ENCODE measurements around the gene NEGR1.

Gene NEGR1

GRCh38 chr1:71706029-71706671 is 576.2 kb downstream of the NEGR1 start:
- no peaks in the 10 kb centered on the region for H3K36me3 ChIP-seq (ENCODE audit: insufficient read depth)
- H4K20me1 ChIP-seq (ENCODE audit: insufficient read depth), result no peaks in the 10 kb centered on the region
- no peak overlapping the region for H2AFZ ChIP-seq (ENCODE audit: low read depth)
- H3K79me2 ChIP-seq (ENCODE audit: insufficient read depth, low read depth), result no peaks in the 10 kb centered on the region
- TF ChIP-seq CTCF (conservative IDR thresholded peaks at IDR 0.05; ENCODE audit: low read depth, low read length), result no peak
- no peak overlapping the region for H3K27ac ChIP-seq
- H3K9ac ChIP-seq, result no peak overlapping the region
- no peaks in the 10 kb centered on the region for H3K4me1 ChIP-seq (ENCODE audit: low read depth, poor library complexity, severe bottlenecking)
- no peak overlapping the region for H3K4me2 ChIP-seq
- no peak overlapping the region for H3K4me3 ChIP-seq (IDR thresholded peaks at IDR 0.05; ENCODE audit: insufficient read depth, low read depth, low read length)
- H3K27me3 ChIP-seq (ENCODE audit: insufficient read depth, low read depth), result no peaks in the 10 kb centered on the region

- Histone ChIP-seq H3K4me1 (ENCODE audit: low read depth, poor library complexity, severe bottlenecking) (no peaks in the 10 kb centered on the region), H3K79me2 (ENCODE audit: insufficient read depth, low read depth) (no peaks in the 10 kb centered on the region), H3K27me3 (ENCODE audit: insufficient read depth, low read depth) (no peaks in the 10 kb centered on the region), H3K27ac (no peak overlapping the region), H4K20me1 (ENCODE audit: insufficient read depth) (no peaks in the 10 kb centered on the region), H2AFZ (ENCODE audit: low read depth) (no peak overlapping the region), H3K4me2 (no peak overlapping the region), H3K36me3 (ENCODE audit: insufficient read depth) (no peaks in the 10 kb centered on the region), H3K4me3 (IDR thresholded peaks at IDR 0.05; ENCODE audit: insufficient read depth, low read depth, low read length) (no peak overlapping the region), H3K9ac (no peak overlapping the region)
- no peak for TF ChIP-seq CTCF (conservative IDR thresholded peaks at IDR 0.05; ENCODE audit: low read depth, low read length)
These were observed 584.2 kb downstream of the NEGR1 start for GRCh38 chr1:71698186-71698585.

GRCh38 chr1:71695821-71696220 is 586.5 kb downstream of the NEGR1 start:
- Histone ChIP-seq H3K79me2 (ENCODE audit: insufficient read depth, low read depth) (no peaks in the 10 kb centered on the region), H2AFZ (ENCODE audit: low read depth) (no peak overlapping the region), H3K9ac (no peak overlapping the region), H3K36me3 (ENCODE audit: insufficient read depth) (no peaks in the 10 kb centered on the region), H3K27me3 (ENCODE audit: insufficient read depth, low read depth) (no peaks in the 10 kb centered on the region), H3K4me3 (IDR thresholded peaks at IDR 0.05; ENCODE audit: insufficient read depth, low read depth, low read length) (no peak overlapping the region), H3K4me2 (no peak overlapping the region), H3K27ac (no peak overlapping the region), H4K20me1 (ENCODE audit: insufficient read depth) (no peaks in the 10 kb centered on the region), H3K4me1 (ENCODE audit: low read depth, poor library complexity, severe bottlenecking) (no peaks in the 10 kb centered on the region)
- TF ChIP-seq CTCF (conservative IDR thresholded peaks at IDR 0.05; ENCODE audit: low read depth, low read length), result no peak

GRCh38 chr1:71695084-71695483 is 587.3 kb downstream of the NEGR1 start:
- no peak for TF ChIP-seq CTCF (conservative IDR thresholded peaks at IDR 0.05; ENCODE audit: low read depth, low read length)
- Histone ChIP-seq H3K4me3 (IDR thresholded peaks at IDR 0.05; ENCODE audit: insufficient read depth, low read depth, low read length) (no peak overlapping the region), H3K79me2 (ENCODE audit: insufficient read depth, low read depth) (no peaks in the 10 kb centered on the region)

More at GRCh38 chr1:71695084-71695483, 587.3 kb downstream of the NEGR1 start:
- Histone ChIP-seq H3K4me1 (ENCODE audit: low read depth, poor library complexity, severe bottlenecking) (no peaks in the 10 kb centered on the region), H3K27ac (no peak overlapping the region), H3K27me3 (ENCODE audit: insufficient read depth, low read depth) (no peaks in the 10 kb centered on the region), H3K4me2 (no peak overlapping the region), H4K20me1 (ENCODE audit: insufficient read depth) (no peaks in the 10 kb centered on the region), H3K9ac (no peak overlapping the region), H2AFZ (ENCODE audit: low read depth) (no peak overlapping the region), H3K36me3 (ENCODE audit: insufficient read depth) (no peaks in the 10 kb centered on the region)

Measured in KMS-11 (cell line).